UCSD-AML1 (cell line): Measurements from ENCODE around the gene DENND4B.

ENCODE experiments used
- DNase-seq: peaks from one replicate; lab custom pipeline; 2025; ENCODE audit not compliant: unreplicated experiment; lab: John Stamatoyannopoulos, UW

The DENND4B gene

GRCh38 chr1:153888533-153888932 lies 58.0 kb downstream of the DENND4B start:
- DNase-seq, result no peak

- DNase-seq, result no peak
Measured at GRCh38 chr1:153886127-153886526, 60.4 kb downstream of the DENND4B start.

GRCh38 chr1:153883223-153883622 lies 63.3 kb downstream of the DENND4B start:
- DNase-seq, result no peak

- no peak for DNase-seq
Measured at GRCh38 chr1:153882296-153882912, 64.1 kb downstream of the DENND4B start.

GRCh38 chr1:153881751-153882150 lies 64.8 kb downstream of the DENND4B start:
- no peak for DNase-seq

- peak; percentile 13 for DNase-seq
Measured at GRCh38 chr1:153880962-153881361, 65.6 kb downstream of the DENND4B start.

- DNase-seq, result no peak
Measured at GRCh38 chr1:153880024-153880423, 66.5 kb downstream of the DENND4B start.
